ENCODE data around the gene POLA1.

DNA sequence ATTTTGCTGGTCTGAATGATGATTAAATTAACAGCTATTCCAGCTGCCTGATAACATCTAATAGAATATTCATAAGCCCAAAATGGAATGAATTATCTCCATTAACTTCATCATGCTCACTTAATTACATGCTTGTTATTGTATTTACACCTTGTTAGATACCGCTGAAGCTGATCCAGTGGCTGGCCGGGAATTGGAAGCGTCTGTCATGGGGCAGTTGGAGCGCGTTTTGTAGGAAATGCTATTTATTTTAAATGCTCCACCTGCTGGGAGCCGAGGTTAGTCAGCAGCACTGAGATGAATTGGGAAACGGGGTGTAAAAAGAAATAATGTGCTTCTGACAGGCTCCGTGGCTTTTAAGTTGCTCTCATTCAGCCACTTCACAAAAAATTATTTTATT, 296.8 kb downstream of the POLA1 start:
- TF ChIP-seq, protein P1, sequence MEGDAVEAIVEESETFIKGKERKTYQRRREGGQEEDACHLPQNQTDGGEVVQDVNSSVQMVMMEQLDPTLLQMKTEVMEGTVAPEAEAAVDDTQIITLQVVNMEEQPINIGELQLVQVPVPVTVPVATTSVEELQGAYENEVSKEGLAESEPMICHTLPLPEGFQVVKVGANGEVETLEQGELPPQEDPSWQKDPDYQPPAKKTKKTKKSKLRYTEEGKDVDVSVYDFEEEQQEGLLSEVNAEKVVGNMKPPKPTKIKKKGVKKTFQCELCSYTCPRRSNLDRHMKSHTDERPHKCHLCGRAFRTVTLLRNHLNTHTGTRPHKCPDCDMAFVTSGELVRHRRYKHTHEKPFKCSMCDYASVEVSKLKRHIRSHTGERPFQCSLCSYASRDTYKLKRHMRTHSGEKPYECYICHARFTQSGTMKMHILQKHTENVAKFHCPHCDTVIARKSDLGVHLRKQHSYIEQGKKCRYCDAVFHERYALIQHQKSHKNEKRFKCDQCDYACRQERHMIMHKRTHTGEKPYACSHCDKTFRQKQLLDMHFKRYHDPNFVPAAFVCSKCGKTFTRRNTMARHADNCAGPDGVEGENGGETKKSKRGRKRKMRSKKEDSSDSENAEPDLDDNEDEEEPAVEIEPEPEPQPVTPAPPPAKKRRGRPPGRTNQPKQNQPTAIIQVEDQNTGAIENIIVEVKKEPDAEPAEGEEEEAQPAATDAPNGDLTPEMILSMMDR (IDR thresholded peaks at IDR 0.05): no peak
- no peak for TF ChIP-seq POLR2A (IDR thresholded peaks at IDR 0.05)

Measured in transverse colon (tissue), 3 donors.